HUDEP-2 (cell line): ENCODE results near the gene GSTA1.
"Not testable (repeated sequence)": the region's sequence is repeated elsewhere in the genome, so short reads cannot be mapped to it uniquely, and the experiment has no call there.

Source experiments
- DNase-seq, 76 experiments: peaks; one replicate each; lab custom pipeline; 2025; ENCODE audit not compliant: unreplicated experiment in 76 of 76; lab: John Stamatoyannopoulos, UW

The GSTA1 gene

GRCh38 chr6:52803668-52804255 is at the start of gene GSTA1:
Gene GSTA1, minus strand, starts transcription at chr6:52803816. Its CDS starts 4,549 bp downstream, at chr6:52799267.
- not testable (repeated sequence) for DNase-seq

GRCh38 chr6:52849137-52849536 is 45.5 kb upstream of the GSTA1 start:
- DNase-seq: no peak

GRCh38 chr6:52846002-52846401 is 42.4 kb upstream of the GSTA1 start:
- DNase-seq: no peak

- no peak for DNase-seq
These were observed 40.0 kb upstream of the GSTA1 start for GRCh38 chr6:52843605-52844004.

- DNase-seq: no peak
These were observed 37.4 kb upstream of the GSTA1 start, which contains the start of gene GSTA5 for GRCh38 chr6:52840763-52841585. Gene GSTA5, minus strand, starts transcription at chr6:52840813.

GRCh38 chr6:52839124-52840055 is 35.8 kb upstream of the GSTA1 start:
- peak in 59 of 76 experiments; percentile 6 to 69 (median 43) for DNase-seq

- DNase-seq: no peak
These were observed 30.9 kb upstream of the GSTA1 start for GRCh38 chr6:52834481-52834880.

GRCh38 chr6:52830869-52831268 is 27.3 kb upstream of the GSTA1 start:
- not testable (repeated sequence) for DNase-seq

- no peak for DNase-seq
These were observed 25.6 kb upstream of the GSTA1 start for GRCh38 chr6:52829046-52829817.

GRCh38 chr6:52828621-52829020 is 25.0 kb upstream of the GSTA1 start:
- not testable (repeated sequence) for DNase-seq

- not testable (repeated sequence) for DNase-seq
These were observed 23.6 kb upstream of the GSTA1 start for GRCh38 chr6:52827073-52827783.

GRCh38 chr6:52826513-52826912 is 22.9 kb upstream of the GSTA1 start:
- no peak for DNase-seq

GRCh38 chr6:52825900-52826459 is 22.4 kb upstream of the GSTA1 start:
- DNase-seq: not testable (repeated sequence)

GRCh38 chr6:52825270-52825793 is 21.7 kb upstream of the GSTA1 start:
- not testable (repeated sequence) for DNase-seq

GRCh38 chr6:52821842-52822241 is 18.2 kb upstream of the GSTA1 start:
- DNase-seq: no peak

GRCh38 chr6:52820198-52820597 is 16.6 kb upstream of the GSTA1 start:
- DNase-seq: no peak

GRCh38 chr6:52815167-52816092 is 11.8 kb upstream of the GSTA1 start:
- peak in 48 of 76 experiments; percentile 4 to 59 (median 28) for DNase-seq

- not testable (repeated sequence) for DNase-seq
These were observed 10.9 kb upstream of the GSTA1 start for GRCh38 chr6:52814545-52814944.
